ENCODE measurements around the gene ALLC. TPM values are rescaled to one million over a fixed set of nuclear protein-coding genes. Genes with fewer than 3 reads are reported as not detected.

Gene ALLC
- total RNA-seq, 4 donors from 2014 or later = not detected

- no peak for DNase-seq
- H3K36me3 ChIP-seq = no peaks in the 10 kb centered on the region
- H3K27ac ChIP-seq = peak overlapping the region; percentile 34 to 52 (median 36)
- in situ Hi-C loops (cut with MboI; ENCODE audit: low pct_ligation_motif_present in 1 of 4, low pct_unique_long_range_greater_than_20kb in 1 of 4, low sequenced_read_pairs in 3 of 4) = no loop called here
- 74 to 86% methylated on average over 1 to 12 of the region's 12 CpGs for WGBS, 2 donors (ENCODE audit: low coverage in 1 of 2)
- no peaks in the 10 kb centered on the region for H3K27me3 ChIP-seq
- no peak overlapping the region for H3K4me3 ChIP-seq
- intact Hi-C loops (cut with DNase I; ENCODE audit: low total_unique reads) = no loop called here
- H3K4me1 ChIP-seq = no peaks in the 10 kb centered on the region
- H3K9me3 ChIP-seq = no peaks in the 10 kb centered on the region
- TF ChIP-seq, protein P1, sequence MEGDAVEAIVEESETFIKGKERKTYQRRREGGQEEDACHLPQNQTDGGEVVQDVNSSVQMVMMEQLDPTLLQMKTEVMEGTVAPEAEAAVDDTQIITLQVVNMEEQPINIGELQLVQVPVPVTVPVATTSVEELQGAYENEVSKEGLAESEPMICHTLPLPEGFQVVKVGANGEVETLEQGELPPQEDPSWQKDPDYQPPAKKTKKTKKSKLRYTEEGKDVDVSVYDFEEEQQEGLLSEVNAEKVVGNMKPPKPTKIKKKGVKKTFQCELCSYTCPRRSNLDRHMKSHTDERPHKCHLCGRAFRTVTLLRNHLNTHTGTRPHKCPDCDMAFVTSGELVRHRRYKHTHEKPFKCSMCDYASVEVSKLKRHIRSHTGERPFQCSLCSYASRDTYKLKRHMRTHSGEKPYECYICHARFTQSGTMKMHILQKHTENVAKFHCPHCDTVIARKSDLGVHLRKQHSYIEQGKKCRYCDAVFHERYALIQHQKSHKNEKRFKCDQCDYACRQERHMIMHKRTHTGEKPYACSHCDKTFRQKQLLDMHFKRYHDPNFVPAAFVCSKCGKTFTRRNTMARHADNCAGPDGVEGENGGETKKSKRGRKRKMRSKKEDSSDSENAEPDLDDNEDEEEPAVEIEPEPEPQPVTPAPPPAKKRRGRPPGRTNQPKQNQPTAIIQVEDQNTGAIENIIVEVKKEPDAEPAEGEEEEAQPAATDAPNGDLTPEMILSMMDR (IDR thresholded peaks at IDR 0.05) = no peak
- TF ChIP-seq EP300 (IDR thresholded peaks at IDR 0.05; ENCODE audit: low read depth) = no peak
- peak in 2 of 3 donors; percentile 58 to 62 for TF ChIP-seq POLR2AphosphoS5 (IDR thresholded peaks at IDR 0.05)
- TF ChIP-seq POLR2A (IDR thresholded peaks at IDR 0.05) = no peak
These were observed 31.7 kb upstream of the ALLC start for GRCh38 chr2:3626118-3626811.

GRCh38 chr2:3626812-3627499 is 31.0 kb upstream of the ALLC start:
- peak overlapping the region in 1 of 4 donors; percentile 18 for H3K27ac ChIP-seq
- WGBS, 2 donors (ENCODE audit: low coverage in 1 of 2) = 81 to 100% methylated on average over 5 to 25 of the region's 25 CpGs

GRCh38 chr2:3627500-3628100 is 30.4 kb upstream of the ALLC start:
- 88 to 92% methylated on average over 14 to 21 of the region's 21 CpGs for WGBS, 2 donors (ENCODE audit: low coverage in 1 of 2)
- Histone ChIP-seq H3K4me3 (no peak overlapping the region), H3K4me1 (no peaks in the 10 kb centered on the region), H3K9me3 (no peaks in the 10 kb centered on the region), H3K36me3 (no peaks in the 10 kb centered on the region), H3K27me3 (no peaks in the 10 kb centered on the region), H3K27ac (no peak overlapping the region)
- TF ChIP-seq, protein P1 (IDR thresholded peaks at IDR 0.05) = no peak
- TF ChIP-seq EP300 (IDR thresholded peaks at IDR 0.05; ENCODE audit: low read depth) (no peak), POLR2AphosphoS5 (IDR thresholded peaks at IDR 0.05) (no peak), POLR2A (IDR thresholded peaks at IDR 0.05) (no peak)
- intact Hi-C loops (cut with DNase I; ENCODE audit: low total_unique reads) (no loop called here), in situ Hi-C loops (cut with MboI; ENCODE audit: low pct_ligation_motif_present in 1 of 4, low pct_unique_long_range_greater_than_20kb in 1 of 4, low sequenced_read_pairs in 3 of 4) (no loop called here)
- DNase-seq = no peak

More at GRCh38 chr2:3626812-3627499, 31.0 kb upstream of the ALLC start:
- H3K36me3 ChIP-seq = no peaks in the 10 kb centered on the region
- TF ChIP-seq POLR2AphosphoS5 (IDR thresholded peaks at IDR 0.05) (no peak), EP300 (IDR thresholded peaks at IDR 0.05; ENCODE audit: low read depth) (no peak), POLR2A (IDR thresholded peaks at IDR 0.05) (no peak)
- TF ChIP-seq, protein P1 (IDR thresholded peaks at IDR 0.05) = no peak
- no peaks in the 10 kb centered on the region for H3K27me3 ChIP-seq
- H3K4me3 ChIP-seq = no peak overlapping the region
- no peaks in the 10 kb centered on the region for H3K4me1 ChIP-seq
- no peak for DNase-seq
- H3K9me3 ChIP-seq = no peaks in the 10 kb centered on the region
- intact Hi-C loops (cut with DNase I; ENCODE audit: low total_unique reads) (no loop called here), in situ Hi-C loops (cut with MboI; ENCODE audit: low pct_ligation_motif_present in 1 of 4, low pct_unique_long_range_greater_than_20kb in 1 of 4, low sequenced_read_pairs in 3 of 4) (no loop called here)

GRCh38 chr2:3628241-3628679 is 29.7 kb upstream of the ALLC start:
- intact Hi-C loops (cut with DNase I; ENCODE audit: low total_unique reads) = no loop called here
- H3K4me3 ChIP-seq = no peak overlapping the region
- H3K9me3 ChIP-seq = no peaks in the 10 kb centered on the region
- no peak overlapping the region for H3K27ac ChIP-seq
- H3K27me3 ChIP-seq = no peaks in the 10 kb centered on the region
- in situ Hi-C loops (cut with MboI; ENCODE audit: low pct_ligation_motif_present in 1 of 4, low pct_unique_long_range_greater_than_20kb in 1 of 4, low sequenced_read_pairs in 3 of 4) = no loop called here
- WGBS, 2 donors (ENCODE audit: low coverage in 1 of 2) = 82% methylated on average over 10 of the region's 10 CpGs; no CpG with 5 or more reads in 1 of the 2 donors
- TF ChIP-seq EP300 (IDR thresholded peaks at IDR 0.05; ENCODE audit: low read depth) = no peak
- TF ChIP-seq POLR2A (IDR thresholded peaks at IDR 0.05) = no peak
- TF ChIP-seq POLR2AphosphoS5 (IDR thresholded peaks at IDR 0.05) = no peak
- TF ChIP-seq, protein P1 (IDR thresholded peaks at IDR 0.05) = no peak
- no peaks in the 10 kb centered on the region for H3K4me1 ChIP-seq
- no peaks in the 10 kb centered on the region for H3K36me3 ChIP-seq
- no peak for DNase-seq

All from transverse colon (tissue), 4 donors.